Iris pigment epithelial cell (primary cell): ENCODE data around the gene RNF222.
A peak's percentile ranks its signal among the peaks of the same experiment; 100 is the strongest.
"Not testable (repeated sequence)": the region's sequence is repeated elsewhere in the genome, so short reads cannot be mapped to it uniquely, and the experiment has no call there.

Source experiments
- DNase-seq: peaks from one replicate; pipeline ENCODE4 v3.0.0-alpha.2; 2011; ENCODE audit warnings: low read depth

The RNF222 gene

GRCh38 chr17:8380049-8380448 is 17.6 kb downstream of the RNF222 start:
- DNase-seq, result no peak

GRCh38 chr17:8378117-8378516 is 19.5 kb downstream of the RNF222 start:
- not testable (repeated sequence) for DNase-seq

- DNase-seq, result no peak
These were observed 20.2 kb downstream of the RNF222 start for GRCh38 chr17:8377422-8377821.

GRCh38 chr17:8376271-8377067 is 21.2 kb downstream of the RNF222 start, which contains the start of gene KRABD2:
TSS of gene KRABD2 (minus strand) at chr17:8376704.
- peak; percentile 81 for DNase-seq

GRCh38 chr17:8375738-8376259 is 21.8 kb downstream of the RNF222 start:
- DNase-seq, result peak; percentile 21

- DNase-seq, result not testable (repeated sequence)
These were observed 23.8 kb downstream of the RNF222 start for GRCh38 chr17:8373856-8374255.

GRCh38 chr17:8372422-8372821 is 25.2 kb downstream of the RNF222 start:
- no peak for DNase-seq

GRCh38 chr17:8371786-8372185 is 25.8 kb downstream of the RNF222 start:
- DNase-seq, result no peak

- no peak for DNase-seq
These were observed 27.7 kb downstream of the RNF222 start for GRCh38 chr17:8369944-8370343.

GRCh38 chr17:8368193-8368592 is 29.4 kb downstream of the RNF222 start:
- no peak for DNase-seq

- DNase-seq, result peak; percentile 89
These were observed 31.4 kb downstream of the RNF222 start for GRCh38 chr17:8366231-8366630.

GRCh38 chr17:8365143-8365542 is 32.5 kb downstream of the RNF222 start:
- peak; percentile 41 for DNase-seq

GRCh38 chr17:8362651-8363332 is 34.8 kb downstream of the RNF222 start:
- DNase-seq, result peak; percentile 49

- no peak for DNase-seq
These were observed 36.9 kb downstream of the RNF222 start for GRCh38 chr17:8360751-8361150.

GRCh38 chr17:8360260-8360659 is 37.4 kb downstream of the RNF222 start:
- DNase-seq, result no peak

- peak; percentile 81 for DNase-seq
These were observed 37.9 kb downstream of the RNF222 start for GRCh38 chr17:8359769-8360168.

- no peak for DNase-seq
These were observed 39.7 kb downstream of the RNF222 start for GRCh38 chr17:8357910-8358309.

- no peak for DNase-seq
These were observed 43.4 kb downstream of the RNF222 start for GRCh38 chr17:8354236-8354635.

GRCh38 chr17:8353736-8354135 is 43.9 kb downstream of the RNF222 start:
- DNase-seq, result no peak

- DNase-seq, result no peak
These were observed 47.3 kb downstream of the RNF222 start for GRCh38 chr17:8350339-8350738.

GRCh38 chr17:8347001-8347400 is 50.6 kb downstream of the RNF222 start:
- not testable (repeated sequence) for DNase-seq

GRCh38 chr17:8345951-8346665 is 51.5 kb downstream of the RNF222 start:
- no peak for DNase-seq
